SK-N-SH (cell line): ENCODE results near the gene ITGB5. TPM values are rescaled to one million over a fixed set of nuclear protein-coding genes. Genes with fewer than 3 reads are reported as not detected.

Experiments used
- CTCF ChIA-PET: fragments of 300-600, 350-600 bp; formaldehyde crosslinking; extraction: SDS; loops from one replicate; lab custom pipeline; 2021; lab: Yijun Ruan, JAX
- POLR2A ChIA-PET: fragments of 350-600 bp; sonication (Branson Sonifier 250); formaldehyde crosslinking; extraction: SDS; loops from one replicate; lab custom pipeline; 2020; ENCODE audit warnings: antibody characterized with exemption, inconsistent platforms; lab: Yijun Ruan, JAX
- DNase-seq: peaks from one replicate; pipeline ENCODE4 v3.0.0; 2012
- H2AFZ ChIP-seq: fragments of 200-600 bp; sonication (generic); 2 replicates; pipeline ENCODE4 v1.8.1; 2016; ENCODE audit warnings: antibody characterized with exemption, mild to moderate bottlenecking, low read depth
- H3F3A ChIP-seq: fragments of 200-600 bp; sonication (generic); replicated peaks from 2 replicates; pipeline ENCODE3; 2016; ENCODE audit warnings: antibody characterized with exemption, mild to moderate bottlenecking; ENCODE audit not compliant: insufficient read depth
- H3K27ac ChIP-seq, 2 experiments: fragments of 200-500 bp in 1 of 2; fragments of 200-600 bp in 1 of 2; sonication (Bioruptor generic) in 1 of 2; sonication (generic), shearing (Covaris generic) in 1 of 2; 2 replicates each; pipeline versions ENCODE4 v1.5.1 to v1.6.1; 2014 to 2016; ENCODE audit warnings: low read depth in 2 of 2, inconsistent platforms in 1 of 2, low read length in 1 of 2, mild to moderate bottlenecking in 1 of 2, mixed read lengths in 1 of 2
- H3K27me3 ChIP-seq: fragments of 200-600 bp; sonication (generic), shearing (Covaris generic); 2 replicates; pipeline ENCODE4 v1.6.1; 2016; ENCODE audit warnings: mixed run types; ENCODE audit not compliant: insufficient read depth
- H3K36me3 ChIP-seq, 2 experiments: fragments of 200-500 bp in 1 of 2; fragments of 200-600 bp in 1 of 2; sonication (Bioruptor generic) in 1 of 2; sonication (generic) in 1 of 2; replicated peaks in 1 of 2; 2 replicates each; pipeline versions ENCODE3 to v1.5.1; 2014 to 2016; ENCODE audit warnings: low read length in 1 of 2, mild to moderate bottlenecking in 1 of 2; ENCODE audit not compliant: insufficient read depth in 2 of 2, control insufficient read depth in 1 of 2
- H3K4me1 ChIP-seq, 2 experiments: fragments of 200-500 bp in 1 of 2; fragments of 200-600 bp in 1 of 2; sonication (Bioruptor generic) in 1 of 2; sonication (generic), shearing (Covaris generic) in 1 of 2; 2 replicates each; pipeline versions ENCODE4 v1.5.1 to v1.6.1; 2014 to 2016; ENCODE audit warnings: low read depth in 1 of 2, low read length in 1 of 2, mixed run types in 1 of 2; ENCODE audit not compliant: insufficient read depth in 2 of 2, control insufficient read depth in 1 of 2
- H3K4me2 ChIP-seq: fragments of 200-600 bp; sonication (generic), shearing (Covaris generic); 2 replicates; pipeline ENCODE4 v1.6.1; 2017; ENCODE audit warnings: mixed run types
- H3K4me3 ChIP-seq, 2 experiments: fragments of 200-500 bp in 1 of 2; fragments of 200-600 bp in 1 of 2; sonication (Bioruptor generic) in 1 of 2; sonication (generic), shearing (Covaris generic) in 1 of 2; 2 replicates each; pipeline versions ENCODE4 v1.5.1 to v1.8.1; 2014 to 2016; ENCODE audit warnings: low read depth in 2 of 2, inconsistent platforms in 1 of 2, low read length in 1 of 2, mild to moderate bottlenecking in 1 of 2, mixed read lengths in 1 of 2, moderate library complexity in 1 of 2
- H3K79me2 ChIP-seq: fragments of 200-600 bp; sonication (generic); 2 replicates; pipeline ENCODE4 v1.8.1; 2017; ENCODE audit warnings: mild to moderate bottlenecking; ENCODE audit not compliant: insufficient read depth
- H3K9ac ChIP-seq: fragments of 200-600 bp; sonication (generic); 2 replicates; pipeline ENCODE4 v1.6.1; 2017; ENCODE audit warnings: mixed run types
- H3K9me2 ChIP-seq: fragments of 200-600 bp; sonication (generic); 2 replicates; pipeline ENCODE4 v1.6.1; 2017; ENCODE audit warnings: mixed run types
- H3K9me3 ChIP-seq: fragments of 200-600 bp; sonication (generic); 2 replicates; pipeline ENCODE4 v1.6.1; 2017; ENCODE audit warnings: mixed run types, mild to moderate bottlenecking, moderate library complexity
- H4K20me1 ChIP-seq: fragments of 200-600 bp; sonication (generic); 2 replicates; pipeline ENCODE4 v1.6.1; 2017; ENCODE audit warnings: mild to moderate bottlenecking, mixed run types; ENCODE audit not compliant: insufficient read depth
- CHD2 ChIP-seq: fragments of 150-350 bp; IDR thresholded peaks from 2 replicates; pipeline ENCODE4 v1.6.1; 2018; ENCODE audit warnings: low read length; ENCODE audit not compliant: partially characterized antibody
- ELF1 ChIP-seq: IDR thresholded peaks from 2 replicates; pipeline ENCODE4 v1.4.0; 2012
- EP300 ChIP-seq, 2 experiments: IDR thresholded peaks; 2 replicates each; pipeline versions ENCODE4 v1.4.0 to v1.6.1; 2012; ENCODE audit warnings: borderline replicate concordance in 1 of 2, low read depth in 1 of 2, low read length in 1 of 2
- EZH2phosphoT487 ChIP-seq: fragments of 200-600 bp; sonication (generic); IDR thresholded peaks from 2 replicates; pipeline ENCODE4 v1.6.1; 2017; ENCODE audit warnings: low read depth, mixed run types, mild to moderate bottlenecking, antibody characterized with exemption, moderate library complexity, borderline replicate concordance
- FOXM1 ChIP-seq: IDR thresholded peaks from 2 replicates; pipeline ENCODE4 v1.4.0; 2012; ENCODE audit warnings: low read depth, mild to moderate bottlenecking
- GABPA ChIP-seq: IDR thresholded peaks from 2 replicates; pipeline ENCODE4 v1.4.0; 2012; ENCODE audit warnings: low read depth, mild to moderate bottlenecking
- MXI1 ChIP-seq: IDR thresholded peaks from 2 replicates; pipeline ENCODE4 v1.6.1; 2012; ENCODE audit warnings: mild to moderate bottlenecking, low read depth, low read length, improper control_type of control experiment
- RAD21 ChIP-seq: IDR thresholded peaks from 2 replicates; pipeline ENCODE4 v1.6.1; 2012; ENCODE audit warnings: mild to moderate bottlenecking, low read length
- RCOR1 ChIP-seq: fragments of 150-350 bp; IDR thresholded peaks from 2 replicates; pipeline ENCODE4 v1.6.1; 2017; ENCODE audit warnings: antibody characterized with exemption, low read length
- RFX5 ChIP-seq: IDR thresholded peaks from 2 replicates; pipeline ENCODE4 v1.6.1; 2012; ENCODE audit warnings: mild to moderate bottlenecking, improper control_type of control experiment, low read length
- RXRA ChIP-seq: IDR thresholded peaks from 2 replicates; pipeline ENCODE4 v1.4.0; 2012; ENCODE audit warnings: low read depth, mild to moderate bottlenecking, borderline replicate concordance
- SMC3 ChIP-seq: IDR thresholded peaks from 2 replicates; pipeline ENCODE4 v1.6.1; 2012; ENCODE audit warnings: low read depth, low read length, improper control_type of control experiment
- TAF1 ChIP-seq: IDR thresholded peaks from 2 replicates; pipeline ENCODE4 v1.6.1; 2012; ENCODE audit warnings: low read depth, mild to moderate bottlenecking, low read length, moderate library complexity, borderline replicate concordance
- TCF12 ChIP-seq: IDR thresholded peaks from 2 replicates; pipeline ENCODE4 v1.4.0; 2012
- WGBS: methylation state at CpG from one replicate; pipeline ENCODE4 v1.1.6; 2017; ENCODE audit warnings: low lambda C conversion rate; 5-methylcytosine and 5-hydroxymethylcytosine counted together
- polyA plus RNA-seq, 3 experiments: library from polyadenylated mRNA; depleted of rRNA; stranded (reverse); fragments of >200 nt; gene quantifications; 2 replicates each; pipeline ENCODE4 v1.2.3, GENCODE V29; 2012
- TF ChIP-seq, protein P1 (sequence below): fragments of 200-600 bp; sonication (generic); IDR thresholded peaks from 2 replicates; pipeline ENCODE4 v1.6.1; 2017; ENCODE audit warnings: antibody characterized with exemption, mild to moderate bottlenecking, moderate library complexity
- TF ChIP-seq, protein P2 (sequence below): IDR thresholded peaks from 2 replicates; pipeline ENCODE4; 2012
- TF ChIP-seq, protein P3 (sequence below): fragments of 150-350 bp; IDR thresholded peaks from 2 replicates; pipeline ENCODE4 v1.6.1; 2017; ENCODE audit warnings: antibody characterized with exemption, low read length, low read depth, borderline replicate concordance

Gene ITGB5
- polyA plus RNA-seq, 1 of the 3 experiments (the other 2 are of a cell fraction) = 481 TPM

DNA sequence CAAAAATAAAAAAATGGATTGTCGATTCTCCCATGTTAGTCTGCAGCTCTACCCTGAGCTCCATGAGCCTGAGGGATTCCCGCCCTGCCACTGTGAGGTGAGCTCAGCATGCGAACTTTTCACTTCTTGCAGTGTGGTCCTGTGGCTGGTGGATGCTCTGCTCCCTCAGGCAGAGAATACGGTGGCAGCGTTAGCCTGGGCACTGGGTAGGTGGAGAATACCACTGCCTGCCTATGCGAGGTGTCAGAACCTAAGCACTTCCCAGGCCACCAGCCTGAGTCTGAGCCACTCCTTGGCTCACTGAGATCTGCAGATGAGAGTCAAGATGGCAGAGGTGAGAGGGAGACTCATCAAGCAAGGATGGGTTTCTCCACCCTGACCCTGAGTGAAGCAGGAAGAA lies 70.1 kb downstream of the ITGB5 start:
- no peak overlapping the region for H2AFZ ChIP-seq
- no peak overlapping the region; a peak in 1 of 4 replicates for H3K27ac ChIP-seq
- H3K9ac ChIP-seq = no peak overlapping the region
- TF ChIP-seq, protein P1, sequence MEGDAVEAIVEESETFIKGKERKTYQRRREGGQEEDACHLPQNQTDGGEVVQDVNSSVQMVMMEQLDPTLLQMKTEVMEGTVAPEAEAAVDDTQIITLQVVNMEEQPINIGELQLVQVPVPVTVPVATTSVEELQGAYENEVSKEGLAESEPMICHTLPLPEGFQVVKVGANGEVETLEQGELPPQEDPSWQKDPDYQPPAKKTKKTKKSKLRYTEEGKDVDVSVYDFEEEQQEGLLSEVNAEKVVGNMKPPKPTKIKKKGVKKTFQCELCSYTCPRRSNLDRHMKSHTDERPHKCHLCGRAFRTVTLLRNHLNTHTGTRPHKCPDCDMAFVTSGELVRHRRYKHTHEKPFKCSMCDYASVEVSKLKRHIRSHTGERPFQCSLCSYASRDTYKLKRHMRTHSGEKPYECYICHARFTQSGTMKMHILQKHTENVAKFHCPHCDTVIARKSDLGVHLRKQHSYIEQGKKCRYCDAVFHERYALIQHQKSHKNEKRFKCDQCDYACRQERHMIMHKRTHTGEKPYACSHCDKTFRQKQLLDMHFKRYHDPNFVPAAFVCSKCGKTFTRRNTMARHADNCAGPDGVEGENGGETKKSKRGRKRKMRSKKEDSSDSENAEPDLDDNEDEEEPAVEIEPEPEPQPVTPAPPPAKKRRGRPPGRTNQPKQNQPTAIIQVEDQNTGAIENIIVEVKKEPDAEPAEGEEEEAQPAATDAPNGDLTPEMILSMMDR = no peak
- TF ChIP-seq, protein P2, sequence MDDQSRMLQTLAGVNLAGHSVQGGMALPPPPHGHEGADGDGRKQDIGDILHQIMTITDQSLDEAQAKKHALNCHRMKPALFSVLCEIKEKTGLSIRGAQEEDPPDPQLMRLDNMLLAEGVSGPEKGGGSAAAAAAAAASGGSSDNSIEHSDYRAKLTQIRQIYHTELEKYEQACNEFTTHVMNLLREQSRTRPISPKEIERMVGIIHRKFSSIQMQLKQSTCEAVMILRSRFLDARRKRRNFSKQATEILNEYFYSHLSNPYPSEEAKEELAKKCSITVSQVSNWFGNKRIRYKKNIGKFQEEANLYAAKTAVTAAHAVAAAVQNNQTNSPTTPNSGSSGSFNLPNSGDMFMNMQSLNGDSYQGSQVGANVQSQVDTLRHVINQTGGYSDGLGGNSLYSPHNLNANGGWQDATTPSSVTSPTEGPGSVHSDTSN = no peak
- TF ChIP-seq FOXM1 (no peak), RFX5 (no peak), RXRA (no peak), RAD21 (no peak), EZH2phosphoT487 (no peak), RCOR1 (no peak), ELF1 (no peak), CHD2 (no peak), TCF12 (no peak), MXI1 (no peak), TAF1 (no peak), SMC3 (no peak)
- TF ChIP-seq, protein P3, sequence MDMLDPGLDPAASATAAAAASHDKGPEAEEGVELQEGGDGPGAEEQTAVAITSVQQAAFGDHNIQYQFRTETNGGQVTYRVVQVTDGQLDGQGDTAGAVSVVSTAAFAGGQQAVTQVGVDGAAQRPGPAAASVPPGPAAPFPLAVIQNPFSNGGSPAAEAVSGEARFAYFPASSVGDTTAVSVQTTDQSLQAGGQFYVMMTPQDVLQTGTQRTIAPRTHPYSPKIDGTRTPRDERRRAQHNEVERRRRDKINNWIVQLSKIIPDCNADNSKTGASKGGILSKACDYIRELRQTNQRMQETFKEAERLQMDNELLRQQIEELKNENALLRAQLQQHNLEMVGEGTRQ = no peak
- DNase-seq = no peak
- CTCF ChIA-PET = interaction anchor here (1.0 kb wide), 1 partner anchor 10 kb away, joined by 3 read pairs; no protein-coding TSS in a partner anchor
- no peak overlapping the region for H3K4me2 ChIP-seq
- peaks cover 16% of the 10 kb centered on the region for H3F3A ChIP-seq
- no peaks in the 10 kb centered on the region for H3K9me3 ChIP-seq
- H4K20me1 ChIP-seq = peaks cover 7% of the 10 kb centered on the region; the same call in 1 of the 2 replicates
- WGBS = 97% methylated on average over 5 of the region's 6 CpGs
- no peaks in the 10 kb centered on the region for H3K27me3 ChIP-seq
- no peaks in the 10 kb centered on the region for H3K9me2 ChIP-seq
- peaks cover 44 to 77% of the 10 kb centered on the region in 2 experiments for H3K36me3 ChIP-seq
- peaks cover 18 to 25% of the 10 kb centered on the region in 2 experiments for H3K4me1 ChIP-seq
- POLR2A ChIA-PET = no interaction called here
- H3K79me2 ChIP-seq = no peaks in the 10 kb centered on the region
- H3K4me3 ChIP-seq = no peak overlapping the region

DNA sequence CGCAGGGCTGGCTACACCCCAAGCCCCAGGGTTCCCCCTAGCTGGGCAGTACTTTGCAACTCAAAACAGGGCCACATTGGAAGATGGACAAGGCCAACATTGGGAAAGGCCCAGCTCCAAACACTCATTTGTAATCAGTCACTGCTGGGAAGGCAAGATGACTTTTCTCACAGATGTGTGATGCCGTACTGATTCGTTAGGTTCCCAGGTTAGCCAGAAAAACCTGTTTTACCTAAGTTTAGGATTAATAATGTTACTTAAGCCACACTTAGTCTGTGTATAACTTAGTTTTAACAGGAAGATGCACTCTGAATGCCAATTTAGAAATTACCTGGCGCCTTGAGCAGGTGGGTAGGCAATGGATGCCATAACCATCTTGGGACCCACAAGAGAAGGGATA lies 71.0 kb downstream of the ITGB5 start:
- Histone ChIP-seq H2AFZ (no peak overlapping the region), H3K4me2 (no peak overlapping the region), H3K9me2 (no peaks in the 10 kb centered on the region), H3K9me3 (no peaks in the 10 kb centered on the region), H3K79me2 (no peaks in the 10 kb centered on the region), H3K36me3 (peaks cover 42 to 74% of the 10 kb centered on the region in 2 experiments), H3K27ac (peak overlapping the region in 1 of 2 experiments; percentile 45; a peak in 1 of 4 replicates), H4K20me1 (peaks cover 7% of the 10 kb centered on the region; the same call in 1 of the 2 replicates), H3F3A (peaks cover 21% of the 10 kb centered on the region), H3K27me3 (no peaks in the 10 kb centered on the region), H3K9ac (no peak overlapping the region), H3K4me3 (no peak overlapping the region), H3K4me1 (peaks cover 25 to 32% of the 10 kb centered on the region in 2 experiments)
- TF ChIP-seq EZH2phosphoT487 (no peak), GABPA (no peak), EP300 (IDR thresholded peaks at IDR 0.05; ENCODE audit: borderline replicate concordance in 1 of 2, low read depth in 1 of 2, low read length in 1 of 2) (no peak), RAD21 (no peak), MXI1 (no peak)
- TF ChIP-seq, protein P3 = no peak
- POLR2A ChIA-PET = no interaction called here
- CTCF ChIA-PET = interaction anchor here (1.0 to 1.4 kb wide), 2 partner anchors 11 to 30 kb away, joined by 3 read pairs; no protein-coding TSS in a partner anchor
- DNase-seq = no peak
- WGBS = 96% methylated on average over 4 of the region's 4 CpGs
